Measurements from ENCODE around the gene HIGD1A.

Gene HIGD1A

GRCh38 chr3:42796332-42796885 is 7.9 kb downstream of the HIGD1A start:
- no peak for DNase-seq

- no peak for DNase-seq
These were observed 8.6 kb downstream of the HIGD1A start for GRCh38 chr3:42795621-42796181.

- DNase-seq: no peak
These were observed 13.5 kb downstream of the HIGD1A start for GRCh38 chr3:42790714-42791229.

GRCh38 chr3:42786631-42787030 is 17.7 kb downstream of the HIGD1A start:
- DNase-seq: no peak

GRCh38 chr3:42786212-42786611 is 18.1 kb downstream of the HIGD1A start:
- no peak for DNase-seq

- DNase-seq: peak; percentile 20 to 53
These were observed 23.2 kb downstream of the HIGD1A start for GRCh38 chr3:42780892-42781700.

- DNase-seq: no peak
These were observed 23.9 kb downstream of the HIGD1A start for GRCh38 chr3:42780398-42780797.

- DNase-seq: no peak
These were observed 25.6 kb downstream of the HIGD1A start for GRCh38 chr3:42778644-42779043.

- DNase-seq: no peak
These were observed 30.9 kb downstream of the HIGD1A start for GRCh38 chr3:42773409-42773751.

GRCh38 chr3:42772670-42773408 is 31.5 kb downstream of the HIGD1A start, which contains the start of gene CCDC13:
CCDC13 (minus strand) TSS chr3:42773253; CDS start chr3:42758345, 14,908 bp downstream.
- DNase-seq: peak; percentile 75 to 82

- no peak for DNase-seq
These were observed 33.0 kb downstream of the HIGD1A start for GRCh38 chr3:42771271-42771670.

- DNase-seq: no peak
These were observed 34.7 kb downstream of the HIGD1A start for GRCh38 chr3:42769477-42770131.

- no peak for DNase-seq
These were observed 39.6 kb downstream of the HIGD1A start for GRCh38 chr3:42764561-42765295.

- no peak for DNase-seq
These were observed 40.2 kb downstream of the HIGD1A start for GRCh38 chr3:42764115-42764514.

- no peak for DNase-seq
These were observed 41.3 kb downstream of the HIGD1A start for GRCh38 chr3:42763021-42763420.

- no peak for DNase-seq
These were observed 42.1 kb downstream of the HIGD1A start for GRCh38 chr3:42762046-42762724.

GRCh38 chr3:42758126-42758525 is 46.2 kb downstream of the HIGD1A start:
- no peak for DNase-seq

GRCh38 chr3:42756681-42757213 is 47.5 kb downstream of the HIGD1A start:
- no peak for DNase-seq

GRCh38 chr3:42755681-42756578 is 48.4 kb downstream of the HIGD1A start:
- DNase-seq: no peak

- DNase-seq: no peak
These were observed 50.5 kb downstream of the HIGD1A start for GRCh38 chr3:42753757-42754156.

Data from activated CD4-positive, alpha-beta T cell treated with anti-CD3 and anti-CD28 coated beads for 4 hours (primary cell).